H1 (cell line): ENCODE measurements around the gene SMCHD1. TPM values are rescaled to one million over a fixed set of nuclear protein-coding genes. Genes with fewer than 3 reads are reported as not detected.

ENCODE experiments used
- CTCF ChIA-PET: fragments of 300-600 bp; sonication (Branson Sonifier 250); formaldehyde crosslinking; loops from one replicate; lab custom pipeline; 2021; ENCODE audit not compliant: partially characterized antibody; lab: Charles Lee
- POLR2A ChIA-PET: fragments of 300-600 bp; sonication (Branson Sonifier 250); formaldehyde crosslinking; loops from one replicate; lab custom pipeline; 2021; ENCODE audit warnings: inconsistent platforms; ENCODE audit not compliant: partially characterized antibody; lab: Charles Lee
- DNase-seq, 2 experiments: peaks; one replicate each; pipeline versions ENCODE4 v3.0.0 to v3.0.0-alpha.2; 2010 to 2022; ENCODE audit warnings: low spot score in 2 of 2, low read depth in 1 of 2, mixed read lengths in 1 of 2
- FAIRE-seq: peaks from 2 replicates; lab custom pipeline; 2011; peaks lifted over from hg19 to GRCh38; lab: Jason Lieb, UNC
- H2AFZ ChIP-seq: 2 replicates; pipeline ENCODE4 v1.8.1; 2012; ENCODE audit warnings: low read length, inconsistent platforms
- H2AK5ac ChIP-seq: 2 replicates; pipeline ENCODE4 v1.6.1; 2013; ENCODE audit warnings: low read depth, low read length
- H2BK120ac ChIP-seq: replicated peaks from 2 replicates; pipeline ENCODE3; 2013; ENCODE audit warnings: low read depth, low read length, inconsistent platforms
- H2BK12ac ChIP-seq: 2 replicates; pipeline ENCODE4 v1.6.1; 2013; ENCODE audit warnings: low read depth, low read length
- H2BK15ac ChIP-seq: 2 replicates; pipeline ENCODE4 v1.6.1; 2013; ENCODE audit warnings: low read length
- H2BK20ac ChIP-seq: 2 replicates; pipeline ENCODE4 v1.6.1; 2013; ENCODE audit warnings: low read length
- H2BK5ac ChIP-seq: 2 replicates; pipeline ENCODE4 v1.6.1; 2013; ENCODE audit warnings: low read depth, low read length
- H3K14ac ChIP-seq: 2 replicates; pipeline ENCODE4 v1.6.1; 2013; ENCODE audit warnings: inconsistent platforms; ENCODE audit not compliant: insufficient read length
- H3K18ac ChIP-seq: 2 replicates; pipeline ENCODE4 v1.6.1; 2013; ENCODE audit warnings: low read length; ENCODE audit errors: extremely low read depth
- H3K23ac ChIP-seq: 2 replicates; pipeline ENCODE4 v1.6.1; 2013; ENCODE audit warnings: inconsistent platforms; ENCODE audit not compliant: insufficient read length
- H3K23me2 ChIP-seq: 2 replicates; pipeline ENCODE4 v1.6.1; 2013; ENCODE audit warnings: low read depth, low read length
- H3K27ac ChIP-seq: 2 replicates; pipeline ENCODE4 v1.6.1; 2011; ENCODE audit warnings: low read depth, low read length, inconsistent platforms
- H3K27me3 ChIP-seq, 4 experiments: replicated peaks in 1 of 4; 1 replicate in 1 of 4; 2 replicates in 3 of 4; pipeline versions ENCODE4 v1.6.1 to v1.8.1; 2011 to 2013; ENCODE audit warnings: low read length in 3 of 4, mild to moderate bottlenecking in 3 of 4, inconsistent platforms in 2 of 4, mixed read lengths in 2 of 4, moderate library complexity in 1 of 4; ENCODE audit not compliant: control insufficient read depth in 3 of 4, insufficient read depth in 3 of 4; ENCODE audit errors: extremely low read depth in 1 of 4
- H3K36me3 ChIP-seq, 4 experiments: 2 replicates each; pipeline versions ENCODE4 v1.6.1 to v1.8.1; 2011 to 2013; ENCODE audit warnings: mild to moderate bottlenecking in 4 of 4, low read length in 3 of 4, moderate library complexity in 2 of 4, control low read depth in 1 of 4, inconsistent platforms in 1 of 4; ENCODE audit not compliant: insufficient read depth in 4 of 4, control insufficient read depth in 2 of 4
- H3K4ac ChIP-seq: replicated peaks from 2 replicates; pipeline ENCODE3; 2013; ENCODE audit warnings: low read length, low read depth, mixed read lengths, inconsistent platforms; ENCODE audit not compliant: insufficient read length
- H3K4me1 ChIP-seq, 4 experiments: replicated peaks in 1 of 4; 1 replicate in 1 of 4; 2 replicates in 3 of 4; pipeline versions ENCODE4 v1.6.1 to v1.8.1; 2011 to 2013; ENCODE audit warnings: low read length in 3 of 4, inconsistent platforms in 2 of 4, mixed read lengths in 1 of 4; ENCODE audit not compliant: insufficient read depth in 4 of 4, control insufficient read depth in 3 of 4
- H3K4me2 ChIP-seq, 2 experiments: 2 replicates each; pipeline versions ENCODE4 v1.6.1 to v1.8.1; 2011 to 2013; ENCODE audit warnings: low read depth in 2 of 2, low read length in 2 of 2, control low read depth in 1 of 2, inconsistent platforms in 1 of 2, mild to moderate bottlenecking in 1 of 2; ENCODE audit not compliant: insufficient read depth in 1 of 2
- H3K4me3 ChIP-seq, 4 experiments: fragments of 200-600, 300-600 bp in 1 of 4; sonication (generic), shearing (Covaris generic), sonication (Bioruptor Twin) in 1 of 4; 2 replicates each; pipeline versions ENCODE4 v1.5.1 to v1.8.1; 2011 to 2016; ENCODE audit warnings: low read length in 4 of 4, low read depth in 3 of 4, control low read depth in 2 of 4, inconsistent platforms in 2 of 4, mild to moderate bottlenecking in 2 of 4, mixed read lengths in 1 of 4, moderate library complexity in 1 of 4; ENCODE audit not compliant: insufficient read depth in 2 of 4; ENCODE audit errors: extremely low read depth in 1 of 4
- H3K56ac ChIP-seq: replicated peaks from 2 replicates; pipeline ENCODE3; 2013; ENCODE audit warnings: low read depth, mild to moderate bottlenecking, mixed read lengths, low read length, inconsistent platforms; ENCODE audit not compliant: insufficient read length
- H3K79me1 ChIP-seq: 2 replicates; pipeline ENCODE4 v1.6.1; 2013; ENCODE audit warnings: low read depth, low read length, control low read depth
- H3K79me2 ChIP-seq, 2 experiments: 2 replicates each; pipeline versions ENCODE4 v1.6.1 to v1.8.1; 2012 to 2013; ENCODE audit warnings: low read length in 2 of 2, mild to moderate bottlenecking in 2 of 2, inconsistent platforms in 1 of 2; ENCODE audit not compliant: insufficient read depth in 2 of 2, control insufficient read depth in 1 of 2
- H3K9ac ChIP-seq, 4 experiments: replicated peaks in 1 of 4; 1 replicate in 1 of 4; 2 replicates in 3 of 4; pipeline versions ENCODE4 v1.6.1 to v1.8.1; 2011 to 2013; ENCODE audit warnings: low read depth in 3 of 4, low read length in 3 of 4, control low read depth in 2 of 4, mild to moderate bottlenecking in 2 of 4, moderate library complexity in 2 of 4, inconsistent platforms in 1 of 4; ENCODE audit errors: extremely low read depth in 1 of 4
- H3K9me3 ChIP-seq, 2 experiments: 2 replicates each; pipeline versions ENCODE4 v1.6.1 to v1.8.1; 2012 to 2013; ENCODE audit warnings: mild to moderate bottlenecking in 2 of 2, moderate library complexity in 2 of 2, control low read depth in 1 of 2, inconsistent platforms in 1 of 2, low read depth in 1 of 2, low read length in 1 of 2, mixed read lengths in 1 of 2; ENCODE audit not compliant: insufficient read depth in 2 of 2
- H4K20me1 ChIP-seq, 2 experiments: replicated peaks in 1 of 2; 2 replicates each; pipeline versions ENCODE3 to v1.8.1; 2011 to 2013; ENCODE audit warnings: inconsistent platforms in 2 of 2, low read length in 2 of 2, mild to moderate bottlenecking in 1 of 2; ENCODE audit not compliant: insufficient read depth in 2 of 2, control insufficient read depth in 1 of 2
- H4K5ac ChIP-seq: 2 replicates; pipeline ENCODE4 v1.6.1; 2013; ENCODE audit warnings: low read length, low read depth, mixed read lengths, inconsistent platforms; ENCODE audit not compliant: insufficient read length
- H4K8ac ChIP-seq: 2 replicates; pipeline ENCODE4 v1.8.0; 2013; ENCODE audit warnings: mild to moderate bottlenecking, moderate library complexity, low read length, inconsistent platforms; ENCODE audit not compliant: insufficient read depth; ENCODE audit errors: extremely low read depth
- H4K91ac ChIP-seq: replicated peaks from 2 replicates; pipeline ENCODE3; 2013; ENCODE audit warnings: low read length, mixed read lengths, inconsistent platforms; ENCODE audit not compliant: insufficient read length
- BCL11A ChIP-seq, 2 experiments: IDR thresholded peaks; one replicate each; pipeline ENCODE4 v1.6.1; 2011; ENCODE audit warnings: low read depth in 2 of 2, low read length in 2 of 2, mild to moderate bottlenecking in 2 of 2
- CBX5 ChIP-seq: fragments of 300-800, 300-1000 bp; sonication (generic); IDR thresholded peaks from 2 replicates; pipeline ENCODE4 v1.7.1; 2016; ENCODE audit warnings: antibody characterized with exemption, low read length, low read depth
- EGR1 ChIP-seq: IDR thresholded peaks from 2 replicates; pipeline ENCODE4 v1.6.1; 2011; ENCODE audit warnings: low read depth, low read length, borderline replicate concordance
- GABPA ChIP-seq: IDR thresholded peaks from 2 replicates; pipeline ENCODE4 v1.6.1; 2011; ENCODE audit warnings: mild to moderate bottlenecking, low read length, moderate library complexity, borderline replicate concordance; ENCODE audit not compliant: insufficient read depth
- HDAC6 ChIP-seq: IDR thresholded peaks from one replicate; pipeline ENCODE4 v1.7.1; 2012; ENCODE audit warnings: low read depth, mild to moderate bottlenecking, inconsistent platforms, low read length, moderate library complexity
- KDM1A ChIP-seq: fragments of 200-600, 300-600 bp; sonication (generic); IDR thresholded peaks from 2 replicates; pipeline ENCODE4 v1.7.1; 2016; ENCODE audit warnings: mild to moderate bottlenecking, low read length, borderline replicate concordance
- PHF8 ChIP-seq: fragments of 200-600 bp; sonication (generic); conservative IDR thresholded peaks from 2 replicates; pipeline ENCODE4 v1.7.1; 2012; ENCODE audit warnings: low read depth, mild to moderate bottlenecking, inconsistent platforms, low read length, moderate library complexity
- POU5F1 ChIP-seq: IDR thresholded peaks from 2 replicates; pipeline ENCODE4 v1.6.1; 2011; ENCODE audit warnings: low read depth, mild to moderate bottlenecking, low read length, moderate library complexity
- RNF2 ChIP-seq: fragments of 200-900, 300-1000 bp; sonication (generic); IDR thresholded peaks from 2 replicates; pipeline ENCODE4 v1.7.1; 2016; ENCODE audit warnings: borderline replicate concordance, low read depth, mild to moderate bottlenecking, antibody characterized with exemption, low read length; ENCODE audit not compliant: poor library complexity, severe bottlenecking; ENCODE audit errors: missing control alignments
- SAP30 ChIP-seq: fragments of 300-600 bp; sonication (generic); IDR thresholded peaks from 2 replicates; pipeline ENCODE4 v1.7.1; 2012; ENCODE audit warnings: low read length, moderate library complexity, mild to moderate bottlenecking, inconsistent platforms; ENCODE audit not compliant: insufficient read depth, insufficient replicate concordance
- SIN3A ChIP-seq, 2 experiments: IDR thresholded peaks in 1 of 2; conservative IDR thresholded peaks in 1 of 2; 2 replicates each; pipeline ENCODE4 v1.6.1; 2011 to 2012; ENCODE audit warnings: low read length in 2 of 2, improper control_type of control experiment in 1 of 2, low read depth in 1 of 2, mild to moderate bottlenecking in 1 of 2
- ZNF274 ChIP-seq: IDR thresholded peaks from 2 replicates; pipeline ENCODE4 v1.7.0; 2012; ENCODE audit warnings: low read length, borderline replicate concordance; ENCODE audit errors: extremely low read depth
- polyA plus RNA-seq, 7 experiments: library from polyadenylated mRNA; depleted of rRNA in 3 of 7; stranded (reverse) in 5 of 7; unstranded in 2 of 7; fragments of >200 nt in 5 of 7; fragments of 200-250 nt in 2 of 7; gene quantifications; 1 replicate in 5 of 7; 2 replicates in 1 of 7; 4 replicates in 1 of 7; pipeline versions ENCODE4 v1.2.1 to v1.2.3, GENCODE V29; 2011 to 2013; ENCODE audit warnings: missing spikeins in 2 of 7, mixed read lengths in 2 of 7
- total RNA-seq: library from RNA; stranded (reverse); fragmentation: NEBNext Ultra II Directional; extraction: Animal tissue kit (Norgen Biotek cat#: 25700); gene quantifications from 2 replicates; pipeline ENCODE4 v1.2.1, GENCODE V29; 2021
- TF ChIP-seq, protein P1 (sequence below): IDR thresholded peaks from 2 replicates; pipeline ENCODE4 v1.6.1; 2011; ENCODE audit warnings: low read length, improper control_type of control experiment

The SMCHD1 gene
- total and polyA plus RNA-seq, 2 of the 8 experiments (the other 6 are each of a cell fraction or from before 2014, with no cell fraction given), result 9.3 to 32.0 TPM

- Histone ChIP-seq H3K79me1 (no peaks in the 10 kb centered on the region), H4K20me1 (peaks cover 2 to 3% of the 10 kb centered on the region in 2 experiments), H3K14ac (no peak overlapping the region), H2BK12ac (no peak overlapping the region), H3K23ac (no peak overlapping the region), H4K8ac (no peak overlapping the region), H3K36me3 (peaks cover 0 to 52% (median 7%) of the 10 kb centered on the region in 4 experiments; a peak in 3 of 8 replicates), H3K4me1 (no peaks in the 10 kb centered on the region), H3K9me3 (no peaks in the 10 kb centered on the region), H4K91ac (no peak overlapping the region), H3K4ac (no peak overlapping the region), H2BK15ac (no peak overlapping the region), H2BK20ac (no peak overlapping the region), H2AK5ac (no peak overlapping the region), H3K56ac (no peak overlapping the region), H3K18ac (no peak overlapping the region), H3K27ac (no peak overlapping the region), H3K9ac (no peak overlapping the region), H4K5ac (no peak overlapping the region), H2AFZ (no peak overlapping the region), H3K4me2 (no peak overlapping the region), H3K79me2 (no peaks in the 10 kb centered on the region), H3K27me3 (no peaks in the 10 kb centered on the region), H2BK5ac (no peak overlapping the region), H3K4me3 (no peak overlapping the region), H3K23me2 (no peaks in the 10 kb centered on the region), H2BK120ac (no peak overlapping the region)
- FAIRE-seq (no peak), DNase-seq (no peak)
- CTCF ChIA-PET, result no interaction called here
- POLR2A ChIA-PET, result no interaction called here
- TF ChIP-seq SAP30 (no peak), POU5F1 (no peak), CBX5 (no peak), BCL11A (IDR thresholded peaks at IDR 0.05; ENCODE audit: low read depth in 2 of 2, low read length in 2 of 2) (no peak), HDAC6 (no peak), RNF2 (no peak), PHF8 (no peak), GABPA (no peak), ZNF274 (no peak), SIN3A (conservative IDR thresholded peaks at IDR 0.05 in 1 of 2, IDR thresholded peaks at IDR 0.05 in 1 of 2; ENCODE audit: low read depth in 1 of 2, low read length in 2 of 2) (no peak), KDM1A (no peak), EGR1 (no peak)
- TF ChIP-seq, protein P1, sequence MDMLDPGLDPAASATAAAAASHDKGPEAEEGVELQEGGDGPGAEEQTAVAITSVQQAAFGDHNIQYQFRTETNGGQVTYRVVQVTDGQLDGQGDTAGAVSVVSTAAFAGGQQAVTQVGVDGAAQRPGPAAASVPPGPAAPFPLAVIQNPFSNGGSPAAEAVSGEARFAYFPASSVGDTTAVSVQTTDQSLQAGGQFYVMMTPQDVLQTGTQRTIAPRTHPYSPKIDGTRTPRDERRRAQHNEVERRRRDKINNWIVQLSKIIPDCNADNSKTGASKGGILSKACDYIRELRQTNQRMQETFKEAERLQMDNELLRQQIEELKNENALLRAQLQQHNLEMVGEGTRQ, result no peak
Measured at GRCh38 chr18:2746274-2746673, 90.7 kb downstream of the SMCHD1 start.
